Thyroid gland (tissue), 4 donors: Measurements from ENCODE around the gene HSD17B10.

ENCODE experiments used
- CTCF ChIP-seq, 6 experiments: fragments of 200-600 bp in 3 of 6; fragments of 450-650 bp in 3 of 6; sonication (generic) in 3 of 6; IDR thresholded peaks; one replicate each; pipeline ENCODE4 v1.5.1; 2016 to 2019; ENCODE audit warnings: antibody characterized with exemption in 6 of 6, mild to moderate bottlenecking in 2 of 6, inconsistent platforms in 1 of 6, moderate library complexity in 1 of 6
- POLR2A ChIP-seq, 2 donors: fragments of 450-650 bp; IDR thresholded peaks; one replicate each; pipeline ENCODE4 v1.6.1; 2017; ENCODE audit warnings: antibody characterized with exemption in 2 of 2, mild to moderate bottlenecking in 2 of 2, moderate library complexity in 1 of 2

GRCh38 chrX:53412446-53412845 lies 21.7 kb downstream of the HSD17B10 start:
- TF ChIP-seq POLR2A (IDR thresholded peaks at IDR 0.05): no peak
- TF ChIP-seq CTCF (IDR thresholded peaks at IDR 0.05): no peak
